Body of pancreas (tissue), 4 donors: ENCODE measurements around the gene IDH3G. TPM values are rescaled to one million over a fixed set of nuclear protein-coding genes. Genes with fewer than 3 reads are reported as not detected.

Source experiments
- ATAC-seq: fragments of 150-250 bp; one replicate; pipeline ENCODE4 v1.9.1; 2016
- DNase-seq, 4 donors: peaks; one replicate each; pipeline ENCODE4 v3.0.0-alpha.2; 2019
- H3K27ac ChIP-seq, 4 donors: fragments of 200-600 bp; sonication (generic); 1 replicate in 3 of 4; 2 replicates in 1 of 4; pipeline versions ENCODE4 v1.5.1 to v1.6.1; 2016 to 2019; ENCODE audit warnings: mild to moderate bottlenecking in 1 of 4, mixed read lengths in 1 of 4, moderate library complexity in 1 of 4
- H3K27me3 ChIP-seq, 2 donors: fragments of 200-600 bp; sonication (generic); one replicate each; pipeline ENCODE4 v1.6.0; 2016; ENCODE audit warnings: mild to moderate bottlenecking in 1 of 2
- H3K36me3 ChIP-seq, 2 donors: fragments of 200-600 bp; sonication (generic); replicated peaks in 1 of 2; 2 replicates each; pipeline ENCODE4 v1.5.1; 2016; ENCODE audit warnings: low read depth in 2 of 2; ENCODE audit not compliant: insufficient read depth in 1 of 2
- H3K4me1 ChIP-seq: fragments of 200-600 bp; sonication (generic); one replicate; pipeline ENCODE4 v1.6.0; 2016
- H3K4me3 ChIP-seq, 2 donors: fragments of 200-600 bp; sonication (generic); 1 replicate in 1 of 2; 2 replicates in 1 of 2; pipeline ENCODE4 v1.5.1; 2016 to 2019
- H3K9me3 ChIP-seq, 3 donors: fragments of 200-600 bp; sonication (generic); 1 replicate in 2 of 3; 2 replicates in 1 of 3; pipeline ENCODE4 v1.5.1; 2016
- CTCF ChIP-seq, 7 experiments: fragments of 450-650 bp in 4 of 7; fragments of 200-600 bp in 3 of 7; sonication (generic) in 3 of 7; IDR thresholded peaks; one replicate each; pipeline ENCODE4 v1.5.1; 2016 to 2019; ENCODE audit warnings: antibody characterized with exemption in 7 of 7
- POLR2A ChIP-seq, 3 donors: fragments of 450-650 bp; IDR thresholded peaks; one replicate each; pipeline ENCODE4 v1.6.1; 2016; ENCODE audit warnings: antibody characterized with exemption in 3 of 3, mild to moderate bottlenecking in 2 of 3
- WGBS, 2 donors: methylation state at CpG; one replicate each; pipeline ENCODE4 v1.1.5; 2017; 5-methylcytosine and 5-hydroxymethylcytosine counted together
- intact Hi-C: fragments of 100-400 bp; cut with DNase I; formaldehyde crosslinking; loops from one replicate; pipeline ENCODE4 v1.15.1; 2023
- total RNA-seq, 2 donors: library from RNA; depleted of rRNA; stranded (reverse); fragments of >200 nt; gene quantifications; one replicate each; pipeline ENCODE4 v1.1.0, GENCODE V29; 2016

IDH3G gene
- total RNA-seq, 2 donors from 2014 or later, result 25.2 to 27.7 TPM

- Histone ChIP-seq H3K27me3 (no peaks in the 10 kb centered on the region), H3K27ac (no peak overlapping the region), H3K4me1 (peaks cover 11% of the 10 kb centered on the region), H3K9me3 (no peaks in the 10 kb centered on the region), H3K4me3 (no peak overlapping the region), H3K36me3 (no peaks in the 10 kb centered on the region)
- 92 to 98% methylated on average over 19 to 41 of the region's 87 CpGs for WGBS, 2 donors
- ATAC-seq, result no peak
- intact Hi-C loops, result no loop called here
- DNase-seq, result no peak
- no peak for TF ChIP-seq POLR2A (IDR thresholded peaks at IDR 0.05)
- no peak for TF ChIP-seq CTCF (IDR thresholded peaks at IDR 0.05)
These were observed 9.3 kb upstream of the IDH3G start for GRCh38 chrX:153803211-153804099.

- Histone ChIP-seq H3K27ac (no peak overlapping the region), H3K9me3 (no peaks in the 10 kb centered on the region), H3K4me1 (peaks cover 12% of the 10 kb centered on the region), H3K36me3 (no peaks in the 10 kb centered on the region), H3K4me3 (no peak overlapping the region), H3K27me3 (no peaks in the 10 kb centered on the region)
- TF ChIP-seq POLR2A (IDR thresholded peaks at IDR 0.05) (no peak), CTCF (IDR thresholded peaks at IDR 0.05) (no peak)
- no peak for DNase-seq
- no peak for ATAC-seq
- 40 to 59% methylated on average over 1 to 13 of the region's 14 CpGs for WGBS, 2 donors
- intact Hi-C loops, result no loop called here
These were observed 8.4 kb upstream of the IDH3G start for GRCh38 chrX:153802513-153803045.

GRCh38 chrX:153801669-153802068 lies 7.5 kb upstream of the IDH3G start:
- DNase-seq, result no peak
- intact Hi-C loops, result no loop called here
- WGBS, 2 donors, result 81 to 100% methylated on average over 1 to 5 of the region's 8 CpGs
- Histone ChIP-seq H3K27me3 (no peaks in the 10 kb centered on the region), H3K4me3 (no peak overlapping the region), H3K9me3 (no peaks in the 10 kb centered on the region), H3K36me3 (no peaks in the 10 kb centered on the region), H3K27ac (no peak overlapping the region), H3K4me1 (peaks cover 21% of the 10 kb centered on the region)
- TF ChIP-seq CTCF (IDR thresholded peaks at IDR 0.05) (no peak), POLR2A (IDR thresholded peaks at IDR 0.05) (no peak)
- no peak for ATAC-seq

- Histone ChIP-seq H3K9me3 (no peaks in the 10 kb centered on the region), H3K27ac (no peak overlapping the region), H3K4me3 (no peak overlapping the region), H3K36me3 (no peaks in the 10 kb centered on the region), H3K27me3 (no peaks in the 10 kb centered on the region), H3K4me1 (peaks cover 30% of the 10 kb centered on the region)
- no peak for TF ChIP-seq POLR2A (IDR thresholded peaks at IDR 0.05)
- no peak for ATAC-seq
- intact Hi-C loops, result no loop called here
- no peak for DNase-seq
- 77 to 81% methylated on average over 7 of the region's 7 CpGs for WGBS, 2 donors
These were observed 6.6 kb upstream of the IDH3G start for GRCh38 chrX:153800746-153801145.

- Histone ChIP-seq H3K4me1 (peaks cover 35% of the 10 kb centered on the region), H3K27ac (no peak overlapping the region), H3K9me3 (no peaks in the 10 kb centered on the region), H3K27me3 (no peaks in the 10 kb centered on the region), H3K4me3 (no peak overlapping the region), H3K36me3 (no peaks in the 10 kb centered on the region)
- TF ChIP-seq POLR2A (IDR thresholded peaks at IDR 0.05) (no peak), CTCF (IDR thresholded peaks at IDR 0.05) (no peak)
- 78% methylated on average over 8 of the region's 16 CpGs; no CpG with 5 or more reads in 1 of the 2 donors for WGBS, 2 donors
- intact Hi-C loops, result no loop called here
- DNase-seq, result no peak
- no peak for ATAC-seq
These were observed 6.1 kb upstream of the IDH3G start for GRCh38 chrX:153800177-153800722.
